ENCODE results near the gene INHA. TPM values are rescaled to one million over a fixed set of nuclear protein-coding genes. Genes with fewer than 3 reads are reported as not detected.

Gene INHA
- polyA plus RNA-seq, 1 of the 3 experiments (the other 2 are of a cell fraction): 1.2 TPM

GRCh38 chr2:219560893-219561178, 11.3 kb upstream of the INHA start:
- H3K27me3 ChIP-seq (ENCODE audit: insufficient read depth): no peaks in the 10 kb centered on the region
- no peak for DNase-seq
- H3K9me3 ChIP-seq: no peaks in the 10 kb centered on the region
- no peak overlapping the region for H2AFZ ChIP-seq (ENCODE audit: low read depth)
- no peak for TF ChIP-seq YY1 (IDR thresholded peaks at IDR 0.05; ENCODE audit: low read depth)
- TF ChIP-seq RCOR1 (IDR thresholded peaks at IDR 0.05; ENCODE audit: low read length): no peak
- no peak for TF ChIP-seq IRF3 (IDR thresholded peaks at IDR 0.05; ENCODE audit: low read depth, low read length)
- H3K4me2 ChIP-seq: no peak overlapping the region
- ChIA-PET CTCF (interaction anchor here (0.7 to 7.5 kb wide), 35 partner anchors 9 to 262 kb away, joined by 3 to 107 read pairs (median 6); partner anchors contain the start of genes CHPF, DES, INHA and OBSL1), POLR2A (interaction anchor here (1.1 to 3.6 kb wide), 4 partner anchors 9 to 72 kb away, joined by 3 to 18 read pairs (median 6); partner anchors contain the start of gene STK11IP)
- peaks cover 0 to 12% of the 10 kb centered on the region in 2 experiments for H3K36me3 ChIP-seq (replicated peaks in 1 of 2; ENCODE audit: control insufficient read depth in 1 of 2, insufficient read depth in 2 of 2, low read length in 1 of 2)
- H4K20me1 ChIP-seq (ENCODE audit: insufficient read depth): no peaks in the 10 kb centered on the region
- peaks cover 2% of the 10 kb centered on the region for H3F3A ChIP-seq (replicated peaks; ENCODE audit: insufficient read depth)
- peaks cover 0 to 10% of the 10 kb centered on the region in 2 experiments; a peak in 1 of 4 replicates for H3K4me1 ChIP-seq (ENCODE audit: control insufficient read depth in 1 of 2, insufficient read depth in 2 of 2, low read depth in 1 of 2, low read length in 1 of 2)
- no peaks in the 10 kb centered on the region for H3K79me2 ChIP-seq (ENCODE audit: insufficient read depth)
- no peak overlapping the region for H3K9ac ChIP-seq
- H3K27ac ChIP-seq (ENCODE audit: low read depth in 2 of 2, low read length in 1 of 2): no peak overlapping the region
- H3K4me3 ChIP-seq (ENCODE audit: low read depth in 2 of 2, low read length in 1 of 2): no peak overlapping the region
- H3K9me2 ChIP-seq: no peaks in the 10 kb centered on the region
- WGBS (ENCODE audit: low lambda C conversion rate): 65% methylated on average over 3 of the region's 3 CpGs

- H4K20me1 ChIP-seq (ENCODE audit: insufficient read depth): no peaks in the 10 kb centered on the region
- no peak overlapping the region for H3K4me3 ChIP-seq (ENCODE audit: low read depth in 2 of 2, low read length in 1 of 2)
- H3K27ac ChIP-seq (ENCODE audit: low read depth in 2 of 2, low read length in 1 of 2): no peak overlapping the region
- CTCF ChIA-PET: interaction anchor here (0.7 to 7.5 kb wide), 25 partner anchors 9 to 262 kb away, joined by 3 to 107 read pairs (median 8); partner anchors contain the start of genes CHPF, INHA, OBSL1 and STK11IP
- H3K79me2 ChIP-seq (ENCODE audit: insufficient read depth): no peaks in the 10 kb centered on the region
- H3K27me3 ChIP-seq (ENCODE audit: insufficient read depth): no peaks in the 10 kb centered on the region
- no peak overlapping the region for H2AFZ ChIP-seq (ENCODE audit: low read depth)
- POLR2A ChIA-PET: interaction anchor here (1.1 to 3.6 kb wide), 5 partner anchors 9 to 68 kb away, joined by 3 to 18 read pairs (median 9); partner anchors contain the start of genes OBSL1 and STK11IP
- H3K9ac ChIP-seq: no peak overlapping the region
- H3K9me2 ChIP-seq: no peaks in the 10 kb centered on the region
- DNase-seq: peak; percentile 51
- H3K4me2 ChIP-seq: no peak overlapping the region
- no peaks in the 10 kb centered on the region for H3K9me3 ChIP-seq
- peaks cover 3 to 14% of the 10 kb centered on the region in 2 experiments for H3K36me3 ChIP-seq (replicated peaks in 1 of 2; ENCODE audit: control insufficient read depth in 1 of 2, insufficient read depth in 2 of 2, low read length in 1 of 2)
- 90% methylated on average over 21 of the region's 24 CpGs for WGBS (ENCODE audit: low lambda C conversion rate)
- H3F3A ChIP-seq (replicated peaks; ENCODE audit: insufficient read depth): peaks cover 2% of the 10 kb centered on the region
- peaks cover 0 to 10% of the 10 kb centered on the region in 2 experiments; a peak in 1 of 4 replicates for H3K4me1 ChIP-seq (ENCODE audit: control insufficient read depth in 1 of 2, insufficient read depth in 2 of 2, low read depth in 1 of 2, low read length in 1 of 2)
- TF ChIP-seq SIN3A (IDR thresholded peaks at IDR 0.05; ENCODE audit: borderline replicate concordance, low read depth, low read length) (no peak), EP300 (IDR thresholded peaks at IDR 0.05; ENCODE audit: borderline replicate concordance in 1 of 2, low read depth in 1 of 2, low read length in 1 of 2) (no peak), EZH2phosphoT487 (IDR thresholded peaks at IDR 0.05; ENCODE audit: borderline replicate concordance, low read depth) (no peak), IRF3 (IDR thresholded peaks at IDR 0.05; ENCODE audit: low read depth, low read length) (no peak), USF2 (IDR thresholded peaks at IDR 0.05; ENCODE audit: borderline replicate concordance, low read depth, low read length) (no peak), RFX5 (IDR thresholded peaks at IDR 0.05; ENCODE audit: low read length) (no peak), CTCF (IDR thresholded peaks at IDR 0.05) (no peak), USF1 (IDR thresholded peaks at IDR 0.05; ENCODE audit: borderline replicate concordance, low read depth) (no peak), RXRA (IDR thresholded peaks at IDR 0.05; ENCODE audit: borderline replicate concordance, low read depth) (no peak), JUND (IDR thresholded peaks at IDR 0.05) (no peak), ZBTB33 (IDR thresholded peaks at IDR 0.05; ENCODE audit: borderline replicate concordance, low read depth) (no peak), FOXJ3 (CRISPR knock-in tag; IDR thresholded peaks at IDR 0.05) (no peak), MEF2A (IDR thresholded peaks at IDR 0.05; ENCODE audit: borderline replicate concordance, low read depth) (no peak), FOXM1 (IDR thresholded peaks at IDR 0.05; ENCODE audit: low read depth) (no peak), RCOR1 (IDR thresholded peaks at IDR 0.05; ENCODE audit: low read length) (no peak)
Observed at GRCh38 chr2:219561179-219562048, 10.7 kb upstream of the INHA start.
